Retina (tissue), 1 donor: ENCODE data around the gene COBLL1.
"Not testable (repeated sequence)": the region's sequence is repeated elsewhere in the genome, so short reads cannot be mapped to it uniquely, and the experiment has no call there.

Experiments
- DNase-seq: peaks from one replicate; pipeline ENCODE4 v3.0.0-alpha.2; 2016

COBLL1 gene

GRCh38 chr2:164841719-164842623 lies at the start of gene COBLL1:
Gene COBLL1, minus strand, starts transcription at chr2:164841823. Its CDS starts 627 bp downstream, at chr2:164841196.
- DNase-seq: peak; percentile 91

- DNase-seq: no peak
Measured at GRCh38 chr2:164890544-164890943, 48.9 kb upstream of the COBLL1 start.

GRCh38 chr2:164888592-164888991 lies 47.0 kb upstream of the COBLL1 start:
- DNase-seq: no peak

GRCh38 chr2:164887434-164888144 lies 46.0 kb upstream of the COBLL1 start:
- DNase-seq: no peak

- DNase-seq: no peak
Measured at GRCh38 chr2:164882276-164882675, 40.7 kb upstream of the COBLL1 start.

- DNase-seq: no peak
Measured at GRCh38 chr2:164881524-164881923, 39.9 kb upstream of the COBLL1 start.

- DNase-seq: no peak
Measured at GRCh38 chr2:164879901-164880535, 38.4 kb upstream of the COBLL1 start.

GRCh38 chr2:164877927-164878326 lies 36.3 kb upstream of the COBLL1 start:
- no peak for DNase-seq

GRCh38 chr2:164877169-164877568 lies 35.5 kb upstream of the COBLL1 start:
- no peak for DNase-seq

GRCh38 chr2:164875334-164876205 lies 33.9 kb upstream of the COBLL1 start:
- no peak for DNase-seq

GRCh38 chr2:164873210-164873908 lies 31.7 kb upstream of the COBLL1 start:
- DNase-seq: no peak

- no peak for DNase-seq
Measured at GRCh38 chr2:164871404-164871803, 29.8 kb upstream of the COBLL1 start.

- DNase-seq: no peak
Measured at GRCh38 chr2:164869420-164869772, 27.8 kb upstream of the COBLL1 start.

GRCh38 chr2:164868563-164869419 lies 27.2 kb upstream of the COBLL1 start:
- no peak for DNase-seq

GRCh38 chr2:164867779-164868397 lies 26.3 kb upstream of the COBLL1 start:
- no peak for DNase-seq

- DNase-seq: not testable (repeated sequence)
Measured at GRCh38 chr2:164866381-164866780, 24.8 kb upstream of the COBLL1 start.

GRCh38 chr2:164860694-164861042 lies 19.0 kb upstream of the COBLL1 start:
- DNase-seq: no peak

GRCh38 chr2:164859906-164860693 lies 18.5 kb upstream of the COBLL1 start:
- DNase-seq: not testable (repeated sequence)

- DNase-seq: no peak
Measured at GRCh38 chr2:164859251-164859818, 17.7 kb upstream of the COBLL1 start.
